Measurements from ENCODE around the gene NRXN3. TPM values are rescaled to one million over a fixed set of nuclear protein-coding genes. Genes with fewer than 3 reads are reported as not detected.

NRXN3 gene
- total and polyA plus RNA-seq, 2 of the 4 experiments (the other 2 are of a cell fraction): 4.8 to 25.1 TPM

DNA sequence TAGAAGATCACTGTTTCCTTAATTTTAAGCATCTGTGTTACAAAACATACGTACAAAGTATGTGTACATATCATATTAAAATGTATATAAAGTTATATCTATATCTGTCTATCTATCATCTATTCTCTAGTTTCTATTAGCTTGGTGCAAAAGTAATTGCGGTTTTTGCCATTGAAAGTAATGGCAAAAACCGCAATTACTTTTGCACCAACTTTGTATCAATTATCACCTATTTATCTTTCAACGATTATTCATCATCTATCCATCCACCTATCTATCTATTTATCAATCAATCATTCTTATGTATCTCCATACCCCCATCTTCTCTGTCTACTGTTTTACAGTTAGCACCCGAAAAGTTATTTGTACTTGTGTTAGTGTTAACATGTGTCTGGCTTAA lies 447.6 kb downstream of the NRXN3 start:
- Histone ChIP-seq H3K14ac (replicated peaks; ENCODE audit: low read depth, low read length) (no peak overlapping the region), H2BK20ac (ENCODE audit: low read depth, low read length) (no peak overlapping the region), H3K36me3 (ENCODE audit: control insufficient read depth, insufficient read depth, low read length) (no peaks in the 10 kb centered on the region), H2BK120ac (ENCODE audit: low read depth, low read length) (no peak overlapping the region), H3K9ac (ENCODE audit: low read depth, low read length) (no peak overlapping the region), H3K27ac (ENCODE audit: insufficient read depth, low read length) (no peak overlapping the region), H3K9me3 (ENCODE audit: control insufficient read depth, insufficient read depth, low read length) (peaks cover 5% of the 10 kb centered on the region; the same call in 1 of the 2 replicates), H4K8ac (ENCODE audit: low read depth in 2 of 2, low read length in 2 of 2) (no peak overlapping the region), H3K9me1 (ENCODE audit: insufficient read depth, low read length) (no peaks in the 10 kb centered on the region), H3K23ac (ENCODE audit: low read depth, low read length) (no peak overlapping the region), H2AK9ac (replicated peaks; ENCODE audit: low read depth, low read length, poor library complexity) (no peak overlapping the region), H3K4ac (ENCODE audit: low read depth, low read length) (no peak overlapping the region), H3K27me3 (ENCODE audit: control insufficient read depth, insufficient read depth, low read length) (no peaks in the 10 kb centered on the region), H2BK15ac (ENCODE audit: low read depth, low read length) (no peak overlapping the region), H3K79me1 (ENCODE audit: low read depth in 1 of 2, low read length in 2 of 2) (no peaks in the 10 kb centered on the region), H3K18ac (ENCODE audit: low read depth, low read length) (no peak overlapping the region), H2AK5ac (ENCODE audit: low read depth, low read length) (no peak overlapping the region), H3K56ac (ENCODE audit: extremely low read depth, insufficient read depth, low read length) (no peak overlapping the region), H3K4me3 (ENCODE audit: insufficient read depth, low read depth, low read length) (no peak overlapping the region), H2AFZ (replicated peaks; ENCODE audit: low read length, poor library complexity) (no peak overlapping the region), H3K4me2 (ENCODE audit: low read depth, low read length) (no peak overlapping the region), H4K91ac (ENCODE audit: insufficient read depth, low read depth, low read length) (no peak overlapping the region), H3K4me1 (ENCODE audit: control insufficient read depth, insufficient read depth, low read length) (no peaks in the 10 kb centered on the region), H4K5ac (ENCODE audit: low read depth, low read length) (no peak overlapping the region), H4K20me1 (ENCODE audit: insufficient read depth, low read length) (no peaks in the 10 kb centered on the region), H2BK5ac (ENCODE audit: low read depth, low read length, poor library complexity, severe bottlenecking) (no peak overlapping the region)
- BruUV-seq (replicated peaks): no TSS peak
- intact Hi-C loops (cut with micrococcal nuclease) (no loop called here), dilution Hi-C loops (cut with HindIII; ENCODE audit: low sequenced_read_pairs, unreplicated experiment) (no loop called here), in situ Hi-C loops (cut with MboI; ENCODE audit: low sequenced_read_pairs) (no loop called here)
- ChIA-PET CTCF (no interaction called here), POLR2A (ENCODE audit: unreplicated experiment) (no interaction called here)
- TF ChIP-seq RAD21 (IDR thresholded peaks at IDR 0.05; ENCODE audit: low read length) (no peak), MAZ (IDR thresholded peaks at IDR 0.05; ENCODE audit: borderline replicate concordance, low read depth, low read length) (no peak), MAFK (IDR thresholded peaks at IDR 0.05; ENCODE audit: low read depth, low read length) (no peak), BHLHE40 (IDR thresholded peaks at IDR 0.05; ENCODE audit: low read depth, low read length) (no peak), RCOR1 (IDR thresholded peaks at IDR 0.05; ENCODE audit: insufficient replicate concordance, low read length) (no peak), FOS (IDR thresholded peaks at IDR 0.05; ENCODE audit: low read depth, low read length) (no peak)
- TF ChIP-seq, protein P1, sequence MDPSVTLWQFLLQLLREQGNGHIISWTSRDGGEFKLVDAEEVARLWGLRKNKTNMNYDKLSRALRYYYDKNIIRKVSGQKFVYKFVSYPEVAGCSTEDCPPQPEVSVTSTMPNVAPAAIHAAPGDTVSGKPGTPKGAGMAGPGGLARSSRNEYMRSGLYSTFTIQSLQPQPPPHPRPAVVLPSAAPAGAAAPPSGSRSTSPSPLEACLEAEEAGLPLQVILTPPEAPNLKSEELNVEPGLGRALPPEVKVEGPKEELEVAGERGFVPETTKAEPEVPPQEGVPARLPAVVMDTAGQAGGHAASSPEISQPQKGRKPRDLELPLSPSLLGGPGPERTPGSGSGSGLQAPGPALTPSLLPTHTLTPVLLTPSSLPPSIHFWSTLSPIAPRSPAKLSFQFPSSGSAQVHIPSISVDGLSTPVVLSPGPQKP (IDR thresholded peaks at IDR 0.05; ENCODE audit: borderline replicate concordance, low read depth, low read length): no peak
- TF ChIP-seq, protein P2, sequence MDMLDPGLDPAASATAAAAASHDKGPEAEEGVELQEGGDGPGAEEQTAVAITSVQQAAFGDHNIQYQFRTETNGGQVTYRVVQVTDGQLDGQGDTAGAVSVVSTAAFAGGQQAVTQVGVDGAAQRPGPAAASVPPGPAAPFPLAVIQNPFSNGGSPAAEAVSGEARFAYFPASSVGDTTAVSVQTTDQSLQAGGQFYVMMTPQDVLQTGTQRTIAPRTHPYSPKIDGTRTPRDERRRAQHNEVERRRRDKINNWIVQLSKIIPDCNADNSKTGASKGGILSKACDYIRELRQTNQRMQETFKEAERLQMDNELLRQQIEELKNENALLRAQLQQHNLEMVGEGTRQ (IDR thresholded peaks at IDR 0.05; ENCODE audit: low read depth, low read length): no peak
- ATAC-seq (ENCODE audit: low read depth): no peak
- WGBS, 2 experiments (ENCODE audit: extremely low coverage in 2 of 2, insufficient read length in 1 of 2): 100% methylated on average over 1 of the region's 5 CpGs; no CpG with 5 or more reads in 1 of the 2 experiments
- DNase-seq: no peak

All from IMR-90 (cell line).